Esophagus muscularis mucosa (tissue), 4 donors: ENCODE results near the gene MRPL58.

ENCODE experiments used
- CTCF ChIP-seq, 3 experiments: fragments of 200-600 bp in 2 of 3; fragments of 450-650 bp in 1 of 3; sonication (generic) in 2 of 3; IDR thresholded peaks; one replicate each; pipeline ENCODE4 v1.5.1; 2017 to 2019; ENCODE audit warnings: antibody characterized with exemption in 3 of 3, mild to moderate bottlenecking in 2 of 3, moderate library complexity in 1 of 3
- EP300 ChIP-seq: sonication (generic); formaldehyde crosslinking; IDR thresholded peaks from one replicate; pipeline ENCODE4 v1.6.1; 2017; ENCODE audit warnings: antibody characterized with exemption
- POLR2A ChIP-seq: fragments of 450-650 bp; IDR thresholded peaks from one replicate; pipeline ENCODE4 v1.6.1; 2017; ENCODE audit warnings: antibody characterized with exemption, moderate library complexity, mild to moderate bottlenecking, low read depth
- POLR2AphosphoS5 ChIP-seq, 2 donors: sonication (generic); formaldehyde crosslinking; IDR thresholded peaks; one replicate each; pipeline ENCODE4 v1.6.1; 2017; ENCODE audit warnings: antibody characterized with exemption in 2 of 2

DNA sequence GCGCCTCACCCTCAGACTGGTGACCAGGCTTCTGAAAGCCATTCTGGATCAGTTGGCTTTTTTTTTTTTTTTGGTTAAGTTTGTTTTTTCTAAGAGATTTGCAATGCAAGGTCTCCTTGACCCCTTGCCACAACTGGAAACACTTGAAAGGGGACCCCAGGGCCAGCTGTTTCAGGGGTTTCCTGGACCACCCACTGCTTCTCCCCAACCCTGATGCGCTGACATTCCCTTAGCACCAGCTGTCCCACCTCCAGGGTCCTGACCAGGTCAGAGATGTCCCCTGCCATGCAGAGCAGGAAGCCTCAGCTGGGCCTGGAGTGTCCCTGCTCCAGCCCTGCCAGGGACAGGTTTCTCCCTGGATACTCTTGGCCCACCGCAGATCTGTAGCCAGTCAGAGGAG, 8.1 kb upstream of the MRPL58 start:
- no peak for TF ChIP-seq CTCF (IDR thresholded peaks at IDR 0.05)
- TF ChIP-seq POLR2A = no peak
- TF ChIP-seq POLR2AphosphoS5 (IDR thresholded peaks at IDR 0.05) = no peak
- no peak for TF ChIP-seq EP300
